HFFc6 (cell line): ENCODE measurements around the gene PUSL1. TPM values are rescaled to one million over a fixed set of nuclear protein-coding genes. Genes with fewer than 3 reads are reported as not detected.

Experiments used
- DNase-seq: peaks from one replicate; pipeline ENCODE4 v3.0.0-alpha.2; 2018
- H3K27ac Mint-ChIP-seq: 2 replicates; pipeline ENCODE4 v1.8.0; 2020; ENCODE audit warnings: mild to moderate bottlenecking, mixed read lengths
- H3K27me3 Mint-ChIP-seq: 2 replicates; pipeline ENCODE4 v1.8.0; 2021; ENCODE audit warnings: mild to moderate bottlenecking, moderate library complexity, mixed read lengths; ENCODE audit not compliant: insufficient read depth
- H3K36me3 Mint-ChIP-seq: 2 replicates; pipeline ENCODE4 v1.8.0; 2021; ENCODE audit warnings: low read depth, mixed read lengths
- H3K4me1 Mint-ChIP-seq: 2 replicates; pipeline ENCODE4 v1.8.0; 2020; ENCODE audit warnings: low read depth, mixed read lengths
- H3K4me3 Mint-ChIP-seq: 2 replicates; pipeline ENCODE4 v1.8.0; 2020; ENCODE audit warnings: mild to moderate bottlenecking, moderate library complexity, mixed read lengths
- H3K9me3 Mint-ChIP-seq: 2 replicates; pipeline ENCODE4 v1.8.0; 2020; ENCODE audit warnings: mild to moderate bottlenecking, mixed read lengths
- total RNA-seq, 6 experiments: library from RNA; stranded (reverse); fragmentation: NEBNext Ultra II Directional; extraction: Animal tissue kit (Norgen Biotek cat#: 25700); gene quantifications; 2 replicates in 1 of 6; 3 replicates in 5 of 6; pipeline ENCODE4 v1.2.3, GENCODE V29; 2021
- TF ChIP-seq, protein P1 (sequence below): fragments of 200-600 bp; sonication (generic); IDR thresholded peaks from 2 replicates; pipeline ENCODE4 v1.5.0; 2021; ENCODE audit warnings: antibody characterized with exemption, mild to moderate bottlenecking

PUSL1 gene
- total RNA-seq, 6 experiments from 2014 or later: 23.5 to 28.7 (median 25.6) TPM

DNA sequence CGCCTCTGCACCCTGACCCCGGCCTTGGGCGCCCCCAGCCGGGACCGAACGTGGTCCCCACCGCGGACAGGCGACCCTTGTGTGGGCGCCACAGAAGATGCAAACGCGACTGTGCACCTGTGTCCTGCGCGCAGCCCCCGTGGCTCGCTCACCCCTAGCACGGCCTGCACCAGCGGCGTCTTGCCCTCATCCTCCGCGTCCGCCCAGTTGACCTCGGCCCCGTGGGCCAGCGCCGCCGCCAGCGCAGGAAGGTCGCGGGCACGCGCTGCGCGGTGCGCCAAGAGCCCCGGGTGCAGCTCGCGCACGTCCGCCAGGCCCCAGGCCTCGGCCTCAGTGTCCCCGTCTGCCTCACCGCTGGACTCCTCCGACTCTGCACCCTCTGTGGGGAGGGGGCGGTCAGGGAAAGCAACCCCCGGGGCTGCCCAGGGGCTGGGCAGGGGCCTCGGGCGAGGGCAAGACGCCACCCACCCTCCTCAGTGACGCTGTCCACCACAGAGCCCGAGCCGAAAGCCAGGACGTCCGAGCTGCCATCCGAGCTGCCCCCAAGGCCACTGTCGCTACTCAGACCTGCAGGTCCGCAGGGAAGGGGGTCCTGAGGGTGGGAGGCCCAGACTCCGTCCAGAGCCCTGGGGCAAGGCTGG, 14.0 kb upstream of the PUSL1 start:
- DNase-seq: no peak
- Mint-ChIP-seq H3K36me3 (no peaks in the 10 kb centered on the region), H3K4me1 (no peaks in the 10 kb centered on the region), H3K27me3 (peaks cover 1% of the 10 kb centered on the region), H3K4me3 (no peak overlapping the region), H3K27ac (no peak overlapping the region), H3K9me3 (no peaks in the 10 kb centered on the region)
- TF ChIP-seq, protein P1, sequence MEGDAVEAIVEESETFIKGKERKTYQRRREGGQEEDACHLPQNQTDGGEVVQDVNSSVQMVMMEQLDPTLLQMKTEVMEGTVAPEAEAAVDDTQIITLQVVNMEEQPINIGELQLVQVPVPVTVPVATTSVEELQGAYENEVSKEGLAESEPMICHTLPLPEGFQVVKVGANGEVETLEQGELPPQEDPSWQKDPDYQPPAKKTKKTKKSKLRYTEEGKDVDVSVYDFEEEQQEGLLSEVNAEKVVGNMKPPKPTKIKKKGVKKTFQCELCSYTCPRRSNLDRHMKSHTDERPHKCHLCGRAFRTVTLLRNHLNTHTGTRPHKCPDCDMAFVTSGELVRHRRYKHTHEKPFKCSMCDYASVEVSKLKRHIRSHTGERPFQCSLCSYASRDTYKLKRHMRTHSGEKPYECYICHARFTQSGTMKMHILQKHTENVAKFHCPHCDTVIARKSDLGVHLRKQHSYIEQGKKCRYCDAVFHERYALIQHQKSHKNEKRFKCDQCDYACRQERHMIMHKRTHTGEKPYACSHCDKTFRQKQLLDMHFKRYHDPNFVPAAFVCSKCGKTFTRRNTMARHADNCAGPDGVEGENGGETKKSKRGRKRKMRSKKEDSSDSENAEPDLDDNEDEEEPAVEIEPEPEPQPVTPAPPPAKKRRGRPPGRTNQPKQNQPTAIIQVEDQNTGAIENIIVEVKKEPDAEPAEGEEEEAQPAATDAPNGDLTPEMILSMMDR: no peak

DNA sequence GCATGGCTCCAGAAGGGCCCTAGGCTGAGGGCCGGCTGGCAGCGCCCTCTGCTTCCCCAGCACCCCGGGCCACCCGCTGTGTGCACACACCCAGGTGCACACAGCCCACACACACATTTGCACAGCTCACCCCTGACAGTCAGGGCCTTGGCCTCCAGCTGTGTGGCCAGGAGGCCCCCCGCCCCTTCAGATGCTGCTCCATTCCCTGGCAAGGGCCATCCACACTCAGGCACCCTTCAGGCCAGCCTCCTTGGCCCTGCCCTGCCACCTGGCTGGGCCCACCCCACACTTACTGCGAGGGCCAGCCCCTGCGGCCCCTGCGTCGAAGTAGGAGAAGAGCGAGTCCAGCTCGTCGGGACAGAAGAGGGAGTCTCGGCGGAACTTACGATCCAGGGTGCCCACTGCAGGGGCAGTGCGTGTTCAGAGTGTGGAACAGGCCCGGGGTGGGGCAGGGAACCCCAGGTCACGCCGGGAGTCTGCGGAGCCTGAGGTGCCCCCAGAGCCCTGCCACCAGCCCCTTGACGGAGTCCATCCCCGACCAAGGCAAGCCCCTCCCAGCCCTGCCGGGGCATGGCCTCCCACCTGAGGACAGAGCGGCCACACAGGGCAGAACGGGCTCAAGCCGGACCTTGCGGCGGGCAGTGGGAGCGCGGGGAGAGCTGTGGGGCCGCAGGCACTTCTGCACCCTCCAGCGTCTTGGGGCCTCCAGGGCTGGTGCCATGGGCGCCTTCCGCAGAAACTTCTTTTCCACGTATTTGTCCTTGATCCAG, 13.1 kb upstream of the PUSL1 start:
- no peak for DNase-seq
- no peaks in the 10 kb centered on the region for H3K36me3 Mint-ChIP-seq
- H3K27me3 Mint-ChIP-seq: peaks cover 3% of the 10 kb centered on the region

GRCh38 chr1:1296070-1297061, 12.0 kb upstream of the PUSL1 start:
- Mint-ChIP-seq H3K36me3 (no peaks in the 10 kb centered on the region), H3K4me3 (no peak overlapping the region), H3K27ac (no peak overlapping the region), H3K27me3 (peaks cover 2% of the 10 kb centered on the region), H3K9me3 (no peaks in the 10 kb centered on the region), H3K4me1 (no peaks in the 10 kb centered on the region)
- TF ChIP-seq, protein P1: no peak
- no peak for DNase-seq

More for the DNA sequence above, 13.1 kb upstream of the PUSL1 start:
- TF ChIP-seq, protein P1: no peak
- Mint-ChIP-seq H3K9me3 (no peaks in the 10 kb centered on the region), H3K4me3 (no peak overlapping the region), H3K4me1 (no peaks in the 10 kb centered on the region), H3K27ac (no peak overlapping the region)

DNA sequence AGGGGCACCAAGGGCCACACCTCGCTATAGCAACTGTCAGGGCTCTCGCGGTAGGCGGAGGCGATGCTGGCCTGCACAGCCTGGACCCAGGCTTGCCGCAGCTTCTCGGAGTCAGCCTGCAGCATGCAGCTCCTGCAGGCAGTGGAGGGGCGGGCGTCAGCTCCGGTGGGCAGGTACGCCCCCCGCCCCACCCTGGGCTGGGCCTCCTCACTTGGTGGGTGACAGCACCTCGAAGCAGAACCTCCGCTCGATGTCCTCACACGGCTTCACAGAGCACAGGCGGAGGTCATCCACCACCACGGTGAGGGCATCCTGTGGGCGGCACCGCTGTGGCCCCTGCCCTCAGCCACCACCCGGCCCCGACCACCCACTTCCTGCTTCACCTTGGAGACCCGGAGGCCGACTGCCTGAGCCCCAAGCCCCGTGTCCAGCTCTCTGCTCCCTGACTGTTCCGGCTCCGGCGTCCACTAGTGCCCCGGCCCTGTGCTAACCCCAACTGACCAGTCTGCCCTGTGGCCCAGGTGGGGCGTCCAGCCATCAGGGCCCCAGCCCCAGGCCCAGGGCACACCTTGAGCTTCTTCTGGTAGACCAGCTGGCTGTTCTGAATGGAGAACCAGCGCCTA, 10.5 kb upstream of the PUSL1 start:
- TF ChIP-seq, protein P1: no peak
- Mint-ChIP-seq H3K4me3 (no peak overlapping the region), H3K36me3 (no peaks in the 10 kb centered on the region), H3K27ac (no peak overlapping the region), H3K27me3 (peaks cover 2% of the 10 kb centered on the region; the same call in 1 of the 2 replicates), H3K9me3 (no peaks in the 10 kb centered on the region), H3K4me1 (no peaks in the 10 kb centered on the region)
- DNase-seq: no peak
